ENCODE data around the gene LIX1L.

The LIX1L gene

GRCh38 chr1:145977016-145977415 is 19.2 kb upstream of the LIX1L start:
- peak overlapping the region; percentile 61 for H2AFZ ChIP-seq (ENCODE audit: low read length)
- peaks cover 48% of the 10 kb centered on the region for H3K4me1 ChIP-seq (ENCODE audit: insufficient read depth, low read length, poor library complexity, severe bottlenecking)
- no peaks in the 10 kb centered on the region for H3K79me2 ChIP-seq (ENCODE audit: insufficient read depth, low read length)
- H3K4me2 ChIP-seq (ENCODE audit: low read depth, low read length, poor library complexity, severe bottlenecking): peak overlapping the region; percentile 87
- TF ChIP-seq EZH2phosphoT487 (IDR thresholded peaks at IDR 0.05; ENCODE audit: borderline replicate concordance): no peak
- TF ChIP-seq CTCF (conservative IDR thresholded peaks at IDR 0.05; ENCODE audit: low read length): no peak
- H3K4me3 ChIP-seq (ENCODE audit: low read length, poor library complexity, severe bottlenecking): peak overlapping the region; percentile 47
- H3F3A ChIP-seq (ENCODE audit: low read depth): peaks cover 9% of the 10 kb centered on the region; the same call in 1 of the 2 replicates
- no peaks in the 10 kb centered on the region for H3K27me3 ChIP-seq (ENCODE audit: insufficient read depth, low read length, poor library complexity, severe bottlenecking)
- H4K20me1 ChIP-seq (ENCODE audit: insufficient read depth, low read length, poor library complexity, severe bottlenecking): no peaks in the 10 kb centered on the region
- H3K9me2 ChIP-seq (replicated peaks; ENCODE audit: low read depth, low read length): no peaks in the 10 kb centered on the region
- peak overlapping the region; percentile 84 for H3K9ac ChIP-seq (ENCODE audit: low read depth, low read length, poor library complexity, severe bottlenecking)
- no peaks in the 10 kb centered on the region for H3K36me3 ChIP-seq (ENCODE audit: insufficient read depth, low read length)
- H3K9me3 ChIP-seq (ENCODE audit: insufficient read depth, low read depth, low read length): no peaks in the 10 kb centered on the region

- H3K4me3 ChIP-seq (ENCODE audit: low read length, poor library complexity, severe bottlenecking): no peak overlapping the region
- TF ChIP-seq CTCF (conservative IDR thresholded peaks at IDR 0.05; ENCODE audit: low read length) (no peak), EZH2phosphoT487 (IDR thresholded peaks at IDR 0.05; ENCODE audit: borderline replicate concordance) (no peak)
- no peaks in the 10 kb centered on the region for H3K9me2 ChIP-seq (replicated peaks; ENCODE audit: low read depth, low read length)
- no peaks in the 10 kb centered on the region for H3K36me3 ChIP-seq (ENCODE audit: insufficient read depth, low read length)
- no peak overlapping the region for H3K9ac ChIP-seq (ENCODE audit: low read depth, low read length, poor library complexity, severe bottlenecking)
- no peak overlapping the region for H3K4me2 ChIP-seq (ENCODE audit: low read depth, low read length, poor library complexity, severe bottlenecking)
- H4K20me1 ChIP-seq (ENCODE audit: insufficient read depth, low read length, poor library complexity, severe bottlenecking): no peaks in the 10 kb centered on the region
- H2AFZ ChIP-seq (ENCODE audit: low read length): no peak overlapping the region
- peaks cover 9% of the 10 kb centered on the region; the same call in 1 of the 2 replicates for H3F3A ChIP-seq (ENCODE audit: low read depth)
- no peaks in the 10 kb centered on the region for H3K27me3 ChIP-seq (ENCODE audit: insufficient read depth, low read length, poor library complexity, severe bottlenecking)
- no peaks in the 10 kb centered on the region for H3K9me3 ChIP-seq (ENCODE audit: insufficient read depth, low read depth, low read length)
- peaks cover 31% of the 10 kb centered on the region for H3K4me1 ChIP-seq (ENCODE audit: insufficient read depth, low read length, poor library complexity, severe bottlenecking)
- H3K79me2 ChIP-seq (ENCODE audit: insufficient read depth, low read length): no peaks in the 10 kb centered on the region
Measured at GRCh38 chr1:145975216-145975615, 17.4 kb upstream of the LIX1L start.

GRCh38 chr1:145974721-145975120 is 16.9 kb upstream of the LIX1L start:
- Histone ChIP-seq H3F3A (ENCODE audit: low read depth) (peaks cover 5% of the 10 kb centered on the region; the same call in 1 of the 2 replicates), H3K4me3 (ENCODE audit: low read length, poor library complexity, severe bottlenecking) (no peak overlapping the region), H4K20me1 (ENCODE audit: insufficient read depth, low read length, poor library complexity, severe bottlenecking) (no peaks in the 10 kb centered on the region), H3K9ac (ENCODE audit: low read depth, low read length, poor library complexity, severe bottlenecking) (no peak overlapping the region), H3K9me3 (ENCODE audit: insufficient read depth, low read depth, low read length) (no peaks in the 10 kb centered on the region), H3K36me3 (ENCODE audit: insufficient read depth, low read length) (no peaks in the 10 kb centered on the region), H3K4me2 (ENCODE audit: low read depth, low read length, poor library complexity, severe bottlenecking) (no peak overlapping the region), H2AFZ (ENCODE audit: low read length) (no peak overlapping the region), H3K4me1 (ENCODE audit: insufficient read depth, low read length, poor library complexity, severe bottlenecking) (peaks cover 26% of the 10 kb centered on the region), H3K9me2 (replicated peaks; ENCODE audit: low read depth, low read length) (no peaks in the 10 kb centered on the region), H3K27me3 (ENCODE audit: insufficient read depth, low read length, poor library complexity, severe bottlenecking) (no peaks in the 10 kb centered on the region), H3K79me2 (ENCODE audit: insufficient read depth, low read length) (no peaks in the 10 kb centered on the region)
- TF ChIP-seq EZH2phosphoT487 (IDR thresholded peaks at IDR 0.05; ENCODE audit: borderline replicate concordance) (no peak), CTCF (conservative IDR thresholded peaks at IDR 0.05; ENCODE audit: low read length) (no peak)

Measured in Loucy (cell line).